Measurements from ENCODE around the gene LMAN1. TPM values are rescaled to one million over a fixed set of nuclear protein-coding genes. Genes with fewer than 3 reads are reported as not detected.

Gene LMAN1
- total RNA-seq, 3 donors from 2014 or later: 42.7 to 54.1 (median 48.5) TPM

DNA sequence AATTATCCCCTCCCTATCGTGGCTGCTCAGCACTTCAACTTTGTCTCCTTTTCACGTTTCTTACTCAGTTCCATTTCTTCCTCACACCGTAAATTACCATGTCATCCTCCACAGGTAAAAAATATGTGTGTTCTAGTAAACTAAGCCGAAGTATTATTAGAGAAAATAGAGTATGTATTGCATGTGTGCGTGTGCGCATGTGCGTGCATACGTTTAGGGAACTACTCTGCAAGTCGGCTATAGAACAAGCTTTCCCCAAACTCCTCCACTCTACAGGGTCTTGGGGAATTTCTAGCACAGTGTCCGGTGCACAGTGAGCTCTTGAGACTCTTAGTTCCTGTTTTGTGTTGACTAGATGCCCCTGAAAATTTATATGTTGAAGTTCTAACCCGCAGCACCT lies 76.7 kb downstream of the LMAN1 start:
- H3K36me3 ChIP-seq (ENCODE audit: low read depth): no peaks in the 10 kb centered on the region
- H3K4me3 ChIP-seq: no peak overlapping the region
- H3K9me3 ChIP-seq: no peaks in the 10 kb centered on the region
- TF ChIP-seq, protein P1, sequence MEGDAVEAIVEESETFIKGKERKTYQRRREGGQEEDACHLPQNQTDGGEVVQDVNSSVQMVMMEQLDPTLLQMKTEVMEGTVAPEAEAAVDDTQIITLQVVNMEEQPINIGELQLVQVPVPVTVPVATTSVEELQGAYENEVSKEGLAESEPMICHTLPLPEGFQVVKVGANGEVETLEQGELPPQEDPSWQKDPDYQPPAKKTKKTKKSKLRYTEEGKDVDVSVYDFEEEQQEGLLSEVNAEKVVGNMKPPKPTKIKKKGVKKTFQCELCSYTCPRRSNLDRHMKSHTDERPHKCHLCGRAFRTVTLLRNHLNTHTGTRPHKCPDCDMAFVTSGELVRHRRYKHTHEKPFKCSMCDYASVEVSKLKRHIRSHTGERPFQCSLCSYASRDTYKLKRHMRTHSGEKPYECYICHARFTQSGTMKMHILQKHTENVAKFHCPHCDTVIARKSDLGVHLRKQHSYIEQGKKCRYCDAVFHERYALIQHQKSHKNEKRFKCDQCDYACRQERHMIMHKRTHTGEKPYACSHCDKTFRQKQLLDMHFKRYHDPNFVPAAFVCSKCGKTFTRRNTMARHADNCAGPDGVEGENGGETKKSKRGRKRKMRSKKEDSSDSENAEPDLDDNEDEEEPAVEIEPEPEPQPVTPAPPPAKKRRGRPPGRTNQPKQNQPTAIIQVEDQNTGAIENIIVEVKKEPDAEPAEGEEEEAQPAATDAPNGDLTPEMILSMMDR (IDR thresholded peaks at IDR 0.05): no peak
- H3K4me1 ChIP-seq (ENCODE audit: low read depth): no peaks in the 10 kb centered on the region
- intact Hi-C loops (cut with DNase I, micrococcal nuclease): no loop called here
- no peak for DNase-seq
- ATAC-seq: no peak

DNA sequence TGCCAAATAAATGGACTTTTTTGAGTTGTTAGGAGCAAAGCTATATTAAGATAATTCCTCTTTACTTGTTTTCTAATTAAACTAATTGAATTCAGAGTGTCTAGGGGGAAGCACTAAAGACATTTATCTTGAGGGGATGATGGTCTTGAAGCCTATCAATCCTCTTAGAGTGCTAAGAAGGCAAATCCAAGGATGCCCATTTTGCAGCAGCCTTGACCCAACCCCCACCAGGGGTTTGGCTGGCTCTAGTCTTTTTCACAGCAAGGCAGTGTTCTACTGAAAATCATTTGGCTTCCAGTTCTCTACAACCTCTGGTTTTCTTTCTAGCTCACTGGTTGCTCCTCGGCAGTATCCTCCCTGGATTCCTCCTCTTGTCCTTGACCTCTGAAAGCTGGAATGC lies 79.3 kb downstream of the LMAN1 start:
- ATAC-seq (no peak), DNase-seq (no peak)
- Histone ChIP-seq H3K36me3 (ENCODE audit: low read depth) (no peaks in the 10 kb centered on the region), H3K4me3 (no peak overlapping the region), H3K9me3 (no peaks in the 10 kb centered on the region), H3K4me1 (ENCODE audit: low read depth) (no peaks in the 10 kb centered on the region)
- TF ChIP-seq, protein P1 (IDR thresholded peaks at IDR 0.05): no peak
- intact Hi-C loops (cut with DNase I, micrococcal nuclease): no loop called here

DNA sequence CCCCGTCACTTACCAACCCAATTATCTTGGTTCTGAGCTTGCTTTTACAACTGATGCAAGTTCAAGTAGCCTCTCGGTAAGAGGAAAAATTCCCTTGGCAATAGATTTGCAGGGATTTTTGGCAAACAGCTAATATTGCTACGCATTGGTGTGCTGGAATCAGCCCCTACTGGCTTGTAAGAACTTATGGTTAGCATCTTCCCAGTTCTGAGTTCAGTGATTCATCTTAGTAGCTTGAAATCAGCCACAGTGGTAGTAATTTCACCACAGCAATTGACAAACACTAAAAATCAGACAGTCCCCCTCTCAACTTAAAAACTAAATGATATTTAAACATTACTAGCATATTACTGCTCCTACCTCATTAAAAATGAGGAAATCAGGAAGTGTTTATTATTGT lies 79.9 kb downstream of the LMAN1 start:
- Histone ChIP-seq H3K36me3 (ENCODE audit: low read depth) (no peaks in the 10 kb centered on the region), H3K4me3 (no peak overlapping the region), H3K4me1 (ENCODE audit: low read depth) (no peaks in the 10 kb centered on the region), H3K9me3 (no peaks in the 10 kb centered on the region)
- intact Hi-C loops (cut with DNase I, micrococcal nuclease): no loop called here
- TF ChIP-seq, protein P1 (IDR thresholded peaks at IDR 0.05): no peak
- DNase-seq (no peak), ATAC-seq (no peak)

DNA sequence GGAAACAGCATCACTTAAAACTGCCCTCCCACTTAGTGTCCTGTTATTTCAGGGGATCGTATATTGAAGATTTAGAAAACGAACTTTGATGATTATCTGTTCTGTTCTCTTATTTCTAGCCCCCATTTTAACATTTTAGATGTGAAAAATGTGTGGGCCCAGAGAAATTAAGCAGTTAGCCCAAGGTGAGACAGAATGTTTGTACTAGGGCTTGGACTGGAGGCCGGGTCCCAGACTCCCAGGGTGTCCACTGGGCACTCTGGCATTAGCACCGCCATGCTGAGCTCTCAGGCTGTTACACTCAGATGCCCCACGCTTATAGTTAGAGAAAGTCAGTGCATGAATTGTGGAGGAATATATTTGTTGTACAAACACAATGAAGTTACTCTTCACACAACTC lies 80.3 kb downstream of the LMAN1 start:
- intact Hi-C loops (cut with DNase I, micrococcal nuclease): no loop called here
- H3K4me3 ChIP-seq: no peak overlapping the region
- no peaks in the 10 kb centered on the region for H3K36me3 ChIP-seq (ENCODE audit: low read depth)
- ATAC-seq: no peak
- TF ChIP-seq, protein P1 (IDR thresholded peaks at IDR 0.05): no peak
- no peaks in the 10 kb centered on the region for H3K9me3 ChIP-seq
- no peaks in the 10 kb centered on the region for H3K4me1 ChIP-seq (ENCODE audit: low read depth)
- no peak for DNase-seq

Other genes with a start within 250 kb of the LMAN1 start
- gene SEC11C, start 219.4 kb downstream of the LMAN1 start, total RNA-seq: 10 to 100 TPM; 41.5 to 68.9 (median 52.7) TPM
- gene GRP, start 139.1 kb downstream of the LMAN1 start, total RNA-seq: 1 to 10 TPM in 1 of 3 donors, not detected in 2; 1.4 TPM
- not detected for gene RAX, start 85.8 kb downstream of the LMAN1 start, total RNA-seq
- not detected for gene CPLX4, start 40.6 kb downstream of the LMAN1 start, total RNA-seq